Heart left ventricle (tissue), 16 donors: ENCODE measurements around the gene XPNPEP3. TPM values are rescaled to one million over a fixed set of nuclear protein-coding genes. Genes with fewer than 3 reads are reported as not detected.

Source experiments
- ATAC-seq, 4 donors: fragments of 200-7000 bp; cut with Tn5 transposase; one replicate each; pipeline ENCODE4 v1.9.1; 2020 to 2022; ENCODE audit warnings: moderate library complexity in 4 of 4, mild to moderate bottlenecking in 3 of 4, moderate number of reproducible peaks in 1 of 4
- DNase-seq, 5 donors: peaks; one replicate each; pipeline ENCODE4 v3.0.0-alpha.2; 2020
- H3K27ac ChIP-seq, 12 donors: fragments of 200-600 bp; sonication (generic) in 4 of 12; one replicate each; pipeline versions ENCODE4 v1.5.0 to v1.8.0; 2016 to 2022; ENCODE audit warnings: mild to moderate bottlenecking in 2 of 12
- H3K27me3 ChIP-seq, 9 donors: fragments of 200-600 bp; sonication (generic) in 2 of 9; one replicate each; pipeline versions ENCODE4 v1.5.1 to v1.8.0; 2016 to 2022; ENCODE audit warnings: mild to moderate bottlenecking in 3 of 9
- H3K36me3 ChIP-seq, 9 donors: fragments of 200-600 bp; sonication (generic) in 2 of 9; one replicate each; pipeline versions ENCODE4 v1.5.0 to v1.8.0; 2018 to 2022; ENCODE audit warnings: mild to moderate bottlenecking in 2 of 9
- H3K4me1 ChIP-seq, 12 donors: fragments of 200-600 bp; sonication (generic) in 4 of 12; one replicate each; pipeline versions ENCODE4 v1.5.0 to v1.8.0; 2016 to 2022; ENCODE audit warnings: mild to moderate bottlenecking in 3 of 12
- H3K4me3 ChIP-seq, 12 donors: fragments of 200-600 bp; sonication (generic) in 4 of 12; one replicate each; pipeline versions ENCODE4 v1.5.0 to v1.8.0; 2017 to 2022; ENCODE audit warnings: mild to moderate bottlenecking in 9 of 12, moderate library complexity in 4 of 12
- H3K9me3 ChIP-seq, 12 donors: fragments of 200-600 bp; sonication (generic) in 4 of 12; one replicate each; pipeline versions ENCODE4 v1.5.0 to v1.8.0; 2016 to 2022; ENCODE audit warnings: mild to moderate bottlenecking in 1 of 12
- POLR2A ChIP-seq, 2 donors: fragments of 450-650 bp; IDR thresholded peaks; one replicate each; pipeline ENCODE4 v1.6.1; 2017; ENCODE audit warnings: antibody characterized with exemption in 2 of 2, mild to moderate bottlenecking in 2 of 2, moderate library complexity in 2 of 2
- WGBS, 4 donors: extraction: QIAGEN DNeasy Blood & Tissue Kit in 2 of 4; methylation state at CpG; one replicate each; pipeline versions ENCODE4 v1.1.5 to v1.1.7; 2013 to 2018; 5-methylcytosine and 5-hydroxymethylcytosine counted together
- intact Hi-C, 10 donors: fragments of 100-400 bp; cut with DNase I; formaldehyde crosslinking; loops; one replicate each; pipeline versions ENCODE4 v1.11.1 to v1.14.2; 2022
- polyA plus RNA-seq, 2 donors: library from polyadenylated mRNA; stranded (reverse); fragments of 200-250 nt; gene quantifications; one replicate each; pipeline ENCODE4 v1.2.3, GENCODE V29; 2013
- total RNA-seq, 9 donors: library from RNA; depleted of rRNA in 2 of 9; stranded (reverse); fragments of >200 nt in 2 of 9; fragmentation: NEBNext Ultra II Directional in 3 of 9; extraction: Animal tissue kit (Norgen Biotek cat#: 25700) in 3 of 9; gene quantifications; one replicate each; pipeline versions ENCODE4 v1.1.0 to v1.2.4, GENCODE V29; 2016 to 2023
- TF ChIP-seq, protein P1 (sequence below), 12 donors: fragments of 200-600 bp; sonication (generic) in 4 of 12; IDR thresholded peaks; one replicate each; pipeline versions ENCODE4 v1.5.0 to v1.8.0; 2018 to 2022; ENCODE audit warnings: antibody characterized with exemption in 12 of 12, mild to moderate bottlenecking in 5 of 12
- donor health status: ischemic (EF 13 %, LVEDD 7.1; RV severe dilation, severe dysfunction).
- donor health status: healthy with polysubstance abuse.
- donor health status: DM: no; HTN: yes; CAD: no.
- donor health status: DM: no; HTN: no; CAD: no.
- donor health status: ischemic (EF 25% LVEDD 6.9; RV normal size, moderate dysfunction).
- donor health status: ischemic (EF 25% LVEDD 5.7; RV mildly dilated, moderate dysfunction).
- donor health status: healthy.
- donor health status: DM: yes; HTN: yes; CAD: no.
- donor health status: ischemic (EF 35%, LVEDD 5.7; RV mildly dilated, moderate dysfunction).
- donor health status: nonischemic (EF 11% LVEDD 7.7; RV severe dilation, severe dysfunction).
- donor health status: DM: yes; HTN: yes; CAD: no.
- donor health status: PGD.
- donor health status: ischemic (EF 29% LVEDD 5.4; RV normal size, mild dysfunction).
- donor health status: nonischemic (EF 23%, LVEDD 6.1; RV moderate dilation, normal function).

Gene XPNPEP3
- total and polyA plus RNA-seq, 11 donors = 5.1 to 37.9 (median 22.5) TPM

DNA sequence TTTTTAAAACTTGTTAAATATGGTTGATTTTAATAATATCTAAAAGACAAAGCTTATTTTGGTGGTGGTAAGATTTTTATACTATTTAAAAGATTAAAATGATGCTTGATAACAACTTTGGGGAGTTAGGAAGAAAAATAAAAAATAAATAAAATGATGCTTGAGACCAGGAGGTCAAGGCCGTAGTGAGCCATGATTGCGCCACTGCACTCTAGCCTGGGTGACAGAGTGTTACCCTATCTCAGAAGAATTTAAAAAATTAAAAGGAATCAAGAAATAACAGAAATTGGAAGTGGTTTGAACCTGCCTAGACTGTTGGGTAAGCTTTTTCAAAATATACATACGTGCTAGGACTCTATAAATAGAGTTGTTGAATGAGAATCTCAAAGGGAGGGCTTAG, 17.1 kb downstream of the XPNPEP3 start:
- 94 to 98% (median 95%) methylated on average over 3 of the region's 3 CpGs for WGBS, 4 donors
- H3K27me3 ChIP-seq = no peaks in the 10 kb centered on the region
- DNase-seq = no peak
- H3K4me1 ChIP-seq = no peaks in the 10 kb centered on the region
- H3K27ac ChIP-seq = no peak overlapping the region
- H3K4me3 ChIP-seq = no peak overlapping the region
- intact Hi-C loops = no loop called here
- peaks cover 0 to 87% (median 36%) of the 10 kb centered on the region in 9 donors for H3K36me3 ChIP-seq
- TF ChIP-seq, protein P1, sequence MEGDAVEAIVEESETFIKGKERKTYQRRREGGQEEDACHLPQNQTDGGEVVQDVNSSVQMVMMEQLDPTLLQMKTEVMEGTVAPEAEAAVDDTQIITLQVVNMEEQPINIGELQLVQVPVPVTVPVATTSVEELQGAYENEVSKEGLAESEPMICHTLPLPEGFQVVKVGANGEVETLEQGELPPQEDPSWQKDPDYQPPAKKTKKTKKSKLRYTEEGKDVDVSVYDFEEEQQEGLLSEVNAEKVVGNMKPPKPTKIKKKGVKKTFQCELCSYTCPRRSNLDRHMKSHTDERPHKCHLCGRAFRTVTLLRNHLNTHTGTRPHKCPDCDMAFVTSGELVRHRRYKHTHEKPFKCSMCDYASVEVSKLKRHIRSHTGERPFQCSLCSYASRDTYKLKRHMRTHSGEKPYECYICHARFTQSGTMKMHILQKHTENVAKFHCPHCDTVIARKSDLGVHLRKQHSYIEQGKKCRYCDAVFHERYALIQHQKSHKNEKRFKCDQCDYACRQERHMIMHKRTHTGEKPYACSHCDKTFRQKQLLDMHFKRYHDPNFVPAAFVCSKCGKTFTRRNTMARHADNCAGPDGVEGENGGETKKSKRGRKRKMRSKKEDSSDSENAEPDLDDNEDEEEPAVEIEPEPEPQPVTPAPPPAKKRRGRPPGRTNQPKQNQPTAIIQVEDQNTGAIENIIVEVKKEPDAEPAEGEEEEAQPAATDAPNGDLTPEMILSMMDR (IDR thresholded peaks at IDR 0.05) = no peak
- TF ChIP-seq POLR2A (IDR thresholded peaks at IDR 0.05) = no peak
- H3K9me3 ChIP-seq = no peaks in the 10 kb centered on the region
- no peak for ATAC-seq

GRCh38 chr22:40875111-40875510, 18.2 kb downstream of the XPNPEP3 start:
- intact Hi-C loops = no loop called here
- H3K9me3 ChIP-seq = no peaks in the 10 kb centered on the region
- DNase-seq (no peak), ATAC-seq (no peak)
- TF ChIP-seq, protein P1 (IDR thresholded peaks at IDR 0.05) = no peak
- no peak for TF ChIP-seq POLR2A (IDR thresholded peaks at IDR 0.05)
- 92 to 99% (median 94%) methylated on average over 3 of the region's 3 CpGs for WGBS, 4 donors
- no peaks in the 10 kb centered on the region for H3K4me1 ChIP-seq
- no peak overlapping the region for H3K4me3 ChIP-seq
- no peaks in the 10 kb centered on the region for H3K27me3 ChIP-seq
- peaks cover 0 to 83% (median 26%) of the 10 kb centered on the region in 9 donors for H3K36me3 ChIP-seq
- H3K27ac ChIP-seq = no peak overlapping the region

GRCh38 chr22:40876907-40877306, 20.0 kb downstream of the XPNPEP3 start:
- peaks cover 0 to 77% (median 16%) of the 10 kb centered on the region in 9 donors for H3K36me3 ChIP-seq
- no peak overlapping the region for H3K27ac ChIP-seq
- intact Hi-C loops = no loop called here

GRCh38 chr22:40877488-40877887, 20.5 kb downstream of the XPNPEP3 start:
- ATAC-seq (no peak), DNase-seq (no peak)
- 76 to 81% (median 79%) methylated on average over 3 of the region's 3 CpGs for WGBS, 4 donors
- intact Hi-C loops = no loop called here
- peaks cover 0 to 77% (median 21%) of the 10 kb centered on the region in 9 donors for H3K36me3 ChIP-seq
- no peak overlapping the region for H3K4me3 ChIP-seq
- no peaks in the 10 kb centered on the region for H3K9me3 ChIP-seq
- no peaks in the 10 kb centered on the region for H3K27me3 ChIP-seq
- H3K4me1 ChIP-seq = no peaks in the 10 kb centered on the region
- no peak overlapping the region for H3K27ac ChIP-seq
- no peak for TF ChIP-seq POLR2A (IDR thresholded peaks at IDR 0.05)
- TF ChIP-seq, protein P1 (IDR thresholded peaks at IDR 0.05) = no peak

More at GRCh38 chr22:40876907-40877306, 20.0 kb downstream of the XPNPEP3 start:
- DNase-seq = no peak
- WGBS, 4 donors = 54 to 81% (median 61%) methylated on average over 1 of the region's 1 CpG
- no peak for TF ChIP-seq POLR2A (IDR thresholded peaks at IDR 0.05)
- TF ChIP-seq, protein P1 (IDR thresholded peaks at IDR 0.05) = no peak
- H3K4me3 ChIP-seq = no peak overlapping the region
- no peaks in the 10 kb centered on the region for H3K27me3 ChIP-seq
- H3K4me1 ChIP-seq = no peaks in the 10 kb centered on the region
- ATAC-seq = no peak
- H3K9me3 ChIP-seq = no peaks in the 10 kb centered on the region
